Central memory CD8-positive, alpha-beta T cell (primary cell): ENCODE measurements around the gene DEFB113.

Experiments
- ATAC-seq: fragments of 150-1000 bp; cut with Tn5 transposase; replicated peaks from 2 replicates; pipeline ENCODE4 v1.10.0; 2022; ENCODE audit warnings: mild to moderate bottlenecking, moderate FRiP score, moderate number of reproducible peaks; ENCODE audit not compliant: poor library complexity, severe bottlenecking; ENCODE audit errors: extremely low read depth
- DNase-seq, 2 donors: peaks; one replicate each; pipeline ENCODE4 v3.0.0; 2021; ENCODE audit warnings: low spot score in 2 of 2
- H3K27ac Mint-ChIP-seq: one replicate; pipeline ENCODE4 v1.8.0; 2022; ENCODE audit warnings: low read depth, mild to moderate bottlenecking, moderate library complexity, mixed read lengths
- H3K27me3 Mint-ChIP-seq: one replicate; pipeline ENCODE4 v1.8.0; 2022; ENCODE audit warnings: mixed read lengths
- H3K36me3 Mint-ChIP-seq: one replicate; pipeline ENCODE4 v1.8.0; 2022; ENCODE audit warnings: mild to moderate bottlenecking, moderate library complexity, mixed read lengths; ENCODE audit not compliant: insufficient read depth
- H3K4me1 Mint-ChIP-seq: one replicate; pipeline ENCODE4 v1.8.0; 2022; ENCODE audit warnings: mixed read lengths
- H3K4me3 Mint-ChIP-seq: one replicate; pipeline ENCODE4 v1.8.0; 2022; ENCODE audit warnings: mild to moderate bottlenecking, moderate library complexity, mixed read lengths
- H3K9me3 Mint-ChIP-seq: one replicate; pipeline ENCODE4 v1.8.0; 2022; ENCODE audit warnings: mixed read lengths

DEFB113 gene

GRCh38 chr6:49969605-49970004, at the start of gene DEFB113:
TSS of gene DEFB113 (minus strand) at chr6:49969625. CDS start at chr6:49969625, 0 bp downstream.
- Mint-ChIP-seq H3K36me3 (no peaks in the 10 kb centered on the region), H3K9me3 (peaks cover 12% of the 10 kb centered on the region), H3K4me3 (no peak within 1 kb of the TSS), H3K4me1 (no peaks in the 10 kb centered on the region), H3K27ac (no peak within 1 kb of the TSS), H3K27me3 (no peaks in the 10 kb centered on the region)
- no peak for DNase-seq
- no peak for ATAC-seq

GRCh38 chr6:50007819-50008218, 38.4 kb upstream of the DEFB113 start:
- H3K36me3 Mint-ChIP-seq: no peaks in the 10 kb centered on the region
- H3K9me3 Mint-ChIP-seq: peaks cover 14% of the 10 kb centered on the region
- no peaks in the 10 kb centered on the region for H3K27me3 Mint-ChIP-seq
- no peaks in the 10 kb centered on the region for H3K4me1 Mint-ChIP-seq
- no peak overlapping the region for H3K27ac Mint-ChIP-seq
- H3K4me3 Mint-ChIP-seq: no peak overlapping the region
- no peak for ATAC-seq
- DNase-seq: no peak

GRCh38 chr6:50003139-50003538, 33.7 kb upstream of the DEFB113 start:
- Mint-ChIP-seq H3K27me3 (no peaks in the 10 kb centered on the region), H3K27ac (no peak overlapping the region), H3K4me1 (no peaks in the 10 kb centered on the region), H3K36me3 (no peaks in the 10 kb centered on the region), H3K4me3 (no peak overlapping the region), H3K9me3 (peaks cover 18% of the 10 kb centered on the region)
- ATAC-seq (no peak), DNase-seq (no peak)

- H3K27me3 Mint-ChIP-seq: no peaks in the 10 kb centered on the region
- ATAC-seq (no peak), DNase-seq (no peak)
- no peak overlapping the region for H3K4me3 Mint-ChIP-seq
- H3K36me3 Mint-ChIP-seq: no peaks in the 10 kb centered on the region
- H3K27ac Mint-ChIP-seq: no peak overlapping the region
- peaks cover 21% of the 10 kb centered on the region for H3K9me3 Mint-ChIP-seq
- H3K4me1 Mint-ChIP-seq: no peaks in the 10 kb centered on the region
Measured at GRCh38 chr6:49995278-49995677, 25.9 kb upstream of the DEFB113 start.

GRCh38 chr6:49988900-49989299, 19.5 kb upstream of the DEFB113 start:
- Mint-ChIP-seq H3K36me3 (no peaks in the 10 kb centered on the region), H3K27ac (no peak overlapping the region), H3K4me3 (no peak overlapping the region), H3K27me3 (no peaks in the 10 kb centered on the region), H3K9me3 (peaks cover 26% of the 10 kb centered on the region), H3K4me1 (no peaks in the 10 kb centered on the region)
- DNase-seq (no peak), ATAC-seq (no peak)

- Mint-ChIP-seq H3K4me1 (no peaks in the 10 kb centered on the region), H3K4me3 (no peak overlapping the region), H3K27me3 (no peaks in the 10 kb centered on the region), H3K27ac (no peak overlapping the region), H3K36me3 (no peaks in the 10 kb centered on the region), H3K9me3 (peaks cover 25% of the 10 kb centered on the region)
- ATAC-seq: no peak
- no peak for DNase-seq
Measured at GRCh38 chr6:49987749-49988148, 18.3 kb upstream of the DEFB113 start.

- H3K27me3 Mint-ChIP-seq: no peaks in the 10 kb centered on the region
- DNase-seq: no peak
- H3K27ac Mint-ChIP-seq: no peak overlapping the region
- no peaks in the 10 kb centered on the region for H3K36me3 Mint-ChIP-seq
- no peak for ATAC-seq
- H3K4me3 Mint-ChIP-seq: no peak overlapping the region
- no peaks in the 10 kb centered on the region for H3K4me1 Mint-ChIP-seq
- H3K9me3 Mint-ChIP-seq: peaks cover 23% of the 10 kb centered on the region
Measured at GRCh38 chr6:49986551-49986950, 17.1 kb upstream of the DEFB113 start.

GRCh38 chr6:49982046-49982445, 12.6 kb upstream of the DEFB113 start:
- Mint-ChIP-seq H3K4me1 (no peaks in the 10 kb centered on the region), H3K36me3 (no peaks in the 10 kb centered on the region), H3K27me3 (no peaks in the 10 kb centered on the region), H3K9me3 (peaks cover 21% of the 10 kb centered on the region), H3K4me3 (no peak overlapping the region), H3K27ac (no peak overlapping the region)
- DNase-seq: no peak
- no peak for ATAC-seq

GRCh38 chr6:49980898-49981297, 11.5 kb upstream of the DEFB113 start:
- ATAC-seq: no peak

GRCh38 chr6:49979584-49979983, 10.2 kb upstream of the DEFB113 start:
- H3K36me3 Mint-ChIP-seq: no peaks in the 10 kb centered on the region
- H3K27ac Mint-ChIP-seq: no peak overlapping the region
- ATAC-seq (no peak), DNase-seq (no peak)
- no peak overlapping the region for H3K4me3 Mint-ChIP-seq
- no peaks in the 10 kb centered on the region for H3K4me1 Mint-ChIP-seq
- peaks cover 21% of the 10 kb centered on the region for H3K9me3 Mint-ChIP-seq
- no peaks in the 10 kb centered on the region for H3K27me3 Mint-ChIP-seq

More at GRCh38 chr6:49980898-49981297, 11.5 kb upstream of the DEFB113 start:
- Mint-ChIP-seq H3K36me3 (no peaks in the 10 kb centered on the region), H3K9me3 (peaks cover 21% of the 10 kb centered on the region), H3K27ac (no peak overlapping the region), H3K27me3 (no peaks in the 10 kb centered on the region), H3K4me1 (no peaks in the 10 kb centered on the region), H3K4me3 (no peak overlapping the region)
- DNase-seq: no peak

- Mint-ChIP-seq H3K4me3 (no peak overlapping the region), H3K27ac (no peak overlapping the region), H3K27me3 (no peaks in the 10 kb centered on the region), H3K9me3 (peaks cover 21% of the 10 kb centered on the region), H3K36me3 (no peaks in the 10 kb centered on the region), H3K4me1 (no peaks in the 10 kb centered on the region)
- ATAC-seq (no peak), DNase-seq (no peak)
Measured at GRCh38 chr6:49978332-49979226, 9.2 kb upstream of the DEFB113 start.

GRCh38 chr6:49966823-49967222, 2.6 kb downstream of the DEFB113 start:
- H3K4me3 Mint-ChIP-seq: no peak overlapping the region
- DNase-seq: no peak
- no peak for ATAC-seq
- no peak overlapping the region for H3K27ac Mint-ChIP-seq
- no peaks in the 10 kb centered on the region for H3K27me3 Mint-ChIP-seq
- H3K4me1 Mint-ChIP-seq: no peaks in the 10 kb centered on the region
- H3K36me3 Mint-ChIP-seq: no peaks in the 10 kb centered on the region
- peaks cover 12% of the 10 kb centered on the region for H3K9me3 Mint-ChIP-seq

- DNase-seq (no peak), ATAC-seq (no peak)
- no peak overlapping the region for H3K4me3 Mint-ChIP-seq
- peaks cover 9% of the 10 kb centered on the region for H3K9me3 Mint-ChIP-seq
- H3K27ac Mint-ChIP-seq: no peak overlapping the region
- no peaks in the 10 kb centered on the region for H3K27me3 Mint-ChIP-seq
- H3K4me1 Mint-ChIP-seq: no peaks in the 10 kb centered on the region
- H3K36me3 Mint-ChIP-seq: no peaks in the 10 kb centered on the region
Measured at GRCh38 chr6:49966334-49966733, 3.1 kb downstream of the DEFB113 start.
